Immature natural killer cell (primary cell): ENCODE measurements around the gene SYT1. TPM values are rescaled to one million over a fixed set of nuclear protein-coding genes. Genes with fewer than 3 reads are reported as not detected.

ENCODE experiments used
- DNase-seq, 3 donors: peaks; one replicate each; pipeline ENCODE4 v3.0.0; 2022; ENCODE audit warnings: mixed read lengths in 1 of 3
- H3K27ac Mint-ChIP-seq, 6 donors: one replicate each; pipeline ENCODE4 v1.8.0; 2020; ENCODE audit warnings: mixed read lengths in 6 of 6, mild to moderate bottlenecking in 5 of 6, inconsistent platforms in 4 of 6, moderate library complexity in 3 of 6
- H3K27me3 Mint-ChIP-seq, 3 donors: one replicate each; pipeline ENCODE4 v1.8.0; 2020 to 2021; ENCODE audit warnings: low read depth in 3 of 3, mild to moderate bottlenecking in 3 of 3, mixed read lengths in 3 of 3, moderate library complexity in 3 of 3, inconsistent platforms in 1 of 3
- H3K36me3 Mint-ChIP-seq, 3 donors: one replicate each; pipeline ENCODE4 v1.8.0; 2020; ENCODE audit warnings: mixed read lengths in 3 of 3, inconsistent platforms in 2 of 3, mild to moderate bottlenecking in 2 of 3
- H3K4me1 Mint-ChIP-seq, 2 donors: one replicate each; pipeline ENCODE4 v1.8.0; 2020; ENCODE audit warnings: inconsistent platforms in 2 of 2, mild to moderate bottlenecking in 2 of 2, mixed read lengths in 2 of 2, moderate library complexity in 1 of 2
- H3K4me3 Mint-ChIP-seq, 5 donors: one replicate each; pipeline ENCODE4 v1.8.0; 2020; ENCODE audit warnings: mild to moderate bottlenecking in 5 of 5, mixed read lengths in 5 of 5, inconsistent platforms in 3 of 5, moderate library complexity in 3 of 5
- H3K9me3 Mint-ChIP-seq, 6 donors: one replicate each; pipeline ENCODE4 v1.8.0; 2020; ENCODE audit warnings: mild to moderate bottlenecking in 6 of 6, mixed read lengths in 6 of 6, inconsistent platforms in 4 of 6, moderate library complexity in 3 of 6
- polyA plus RNA-seq, 3 donors: library from polyadenylated mRNA; unstranded; fragments of 300-500 nt; fragmentation: Illumina TruSeq; gene quantifications; one replicate each; pipeline ENCODE4 v1.2.3, GENCODE V29; 2021

Gene SYT1
- polyA plus RNA-seq, 3 donors from 2014 or later, result not detected

GRCh38 chr12:79260923-79261322 lies 396.3 kb downstream of the SYT1 start:
- Mint-ChIP-seq H3K27me3 (peaks cover 0 to 2% (median 0%) of the 10 kb centered on the region in 3 donors), H3K27ac (no peak overlapping the region), H3K4me3 (no peak overlapping the region), H3K9me3 (peaks cover 0 to 10% (median 0%) of the 10 kb centered on the region in 6 donors), H3K4me1 (no peaks in the 10 kb centered on the region), H3K36me3 (no peaks in the 10 kb centered on the region)
- DNase-seq, result no peak

GRCh38 chr12:79262938-79263337 lies 398.4 kb downstream of the SYT1 start:
- Mint-ChIP-seq H3K4me1 (no peaks in the 10 kb centered on the region), H3K4me3 (no peak overlapping the region), H3K9me3 (peaks cover 0 to 5% (median 2%) of the 10 kb centered on the region in 6 donors), H3K27me3 (no peaks in the 10 kb centered on the region), H3K36me3 (no peaks in the 10 kb centered on the region), H3K27ac (no peak overlapping the region)
- DNase-seq, result no peak

GRCh38 chr12:79266343-79267144 lies 402.0 kb downstream of the SYT1 start:
- Mint-ChIP-seq H3K4me3 (no peak overlapping the region), H3K27me3 (no peaks in the 10 kb centered on the region), H3K36me3 (no peaks in the 10 kb centered on the region), H3K4me1 (no peaks in the 10 kb centered on the region), H3K9me3 (peaks cover 0 to 12% (median 3%) of the 10 kb centered on the region in 6 donors), H3K27ac (no peak overlapping the region)
- DNase-seq, result no peak

GRCh38 chr12:79267580-79267979 lies 403.0 kb downstream of the SYT1 start:
- Mint-ChIP-seq H3K27ac (no peak overlapping the region), H3K4me1 (no peaks in the 10 kb centered on the region), H3K9me3 (peaks cover 3 to 19% (median 8%) of the 10 kb centered on the region in 6 donors), H3K27me3 (no peaks in the 10 kb centered on the region), H3K4me3 (no peak overlapping the region), H3K36me3 (peaks cover 0 to 2% (median 2%) of the 10 kb centered on the region in 3 donors)
- DNase-seq, result no peak

GRCh38 chr12:79274501-79275064 lies 410.0 kb downstream of the SYT1 start:
- DNase-seq, result no peak
- Mint-ChIP-seq H3K4me1 (no peaks in the 10 kb centered on the region), H3K36me3 (peaks cover 0 to 5% (median 4%) of the 10 kb centered on the region in 3 donors), H3K27me3 (peaks cover 0 to 3% (median 0%) of the 10 kb centered on the region in 3 donors), H3K4me3 (no peak overlapping the region), H3K9me3 (peaks cover 6 to 35% (median 13%) of the 10 kb centered on the region in 6 donors), H3K27ac (no peak overlapping the region)

GRCh38 chr12:79275631-79276030 lies 411.1 kb downstream of the SYT1 start:
- no peak overlapping the region for H3K27ac Mint-ChIP-seq
- H3K27me3 Mint-ChIP-seq, result peaks cover 0 to 3% (median 0%) of the 10 kb centered on the region in 3 donors

GRCh38 chr12:79283364-79283763 lies 418.8 kb downstream of the SYT1 start:
- Mint-ChIP-seq H3K27ac (no peak overlapping the region), H3K4me3 (no peak overlapping the region), H3K36me3 (no peaks in the 10 kb centered on the region), H3K9me3 (peaks cover 2 to 17% (median 6%) of the 10 kb centered on the region in 6 donors), H3K27me3 (no peaks in the 10 kb centered on the region), H3K4me1 (no peaks in the 10 kb centered on the region)
- DNase-seq, result no peak

More at GRCh38 chr12:79275631-79276030, 411.1 kb downstream of the SYT1 start:
- H3K4me3 Mint-ChIP-seq, result no peak overlapping the region
- peaks cover 6 to 30% (median 13%) of the 10 kb centered on the region in 6 donors for H3K9me3 Mint-ChIP-seq
- no peak for DNase-seq
- H3K36me3 Mint-ChIP-seq, result peaks cover 0 to 5% (median 4%) of the 10 kb centered on the region in 3 donors
- no peaks in the 10 kb centered on the region for H3K4me1 Mint-ChIP-seq

GRCh38 chr12:79288911-79289310 lies 424.3 kb downstream of the SYT1 start:
- Mint-ChIP-seq H3K9me3 (peaks cover 4 to 15% (median 5%) of the 10 kb centered on the region in 6 donors), H3K4me3 (no peak overlapping the region), H3K36me3 (no peaks in the 10 kb centered on the region), H3K27me3 (peaks cover 0 to 5% (median 2%) of the 10 kb centered on the region in 3 donors), H3K4me1 (no peaks in the 10 kb centered on the region), H3K27ac (no peak overlapping the region)
- no peak for DNase-seq

GRCh38 chr12:79291711-79292110 lies 427.1 kb downstream of the SYT1 start:
- Mint-ChIP-seq H3K27me3 (peaks cover 0 to 5% (median 2%) of the 10 kb centered on the region in 3 donors), H3K4me1 (no peaks in the 10 kb centered on the region), H3K36me3 (no peaks in the 10 kb centered on the region), H3K27ac (no peak overlapping the region), H3K4me3 (no peak overlapping the region), H3K9me3 (peaks cover 0 to 7% (median 6%) of the 10 kb centered on the region in 6 donors)
- no peak for DNase-seq

- no peak for DNase-seq
- peaks cover 0 to 7% (median 5%) of the 10 kb centered on the region in 6 donors for H3K9me3 Mint-ChIP-seq
- H3K4me3 Mint-ChIP-seq, result no peak overlapping the region
- H3K27me3 Mint-ChIP-seq, result peaks cover 0 to 5% (median 2%) of the 10 kb centered on the region in 3 donors
- no peaks in the 10 kb centered on the region for H3K4me1 Mint-ChIP-seq
- no peak overlapping the region for H3K27ac Mint-ChIP-seq
- no peaks in the 10 kb centered on the region for H3K36me3 Mint-ChIP-seq
Observed at GRCh38 chr12:79294590-79294989, 430.0 kb downstream of the SYT1 start.

GRCh38 chr12:79295572-79295971 lies 431.0 kb downstream of the SYT1 start:
- Mint-ChIP-seq H3K9me3 (peaks cover 0 to 6% (median 3%) of the 10 kb centered on the region in 6 donors), H3K4me1 (no peaks in the 10 kb centered on the region), H3K27me3 (peaks cover 0 to 5% (median 2%) of the 10 kb centered on the region in 3 donors), H3K27ac (no peak overlapping the region), H3K4me3 (no peak overlapping the region), H3K36me3 (no peaks in the 10 kb centered on the region)
- no peak for DNase-seq

GRCh38 chr12:79296133-79296532 lies 431.6 kb downstream of the SYT1 start:
- Mint-ChIP-seq H3K27ac (no peak overlapping the region), H3K36me3 (no peaks in the 10 kb centered on the region), H3K27me3 (peaks cover 0 to 4% (median 2%) of the 10 kb centered on the region in 3 donors), H3K9me3 (peaks cover 0 to 6% (median 2%) of the 10 kb centered on the region in 6 donors), H3K4me1 (no peaks in the 10 kb centered on the region), H3K4me3 (no peak overlapping the region)
- DNase-seq, result no peak

- no peak overlapping the region for H3K27ac Mint-ChIP-seq
- no peaks in the 10 kb centered on the region for H3K4me1 Mint-ChIP-seq
- peaks cover 0 to 6% (median 2%) of the 10 kb centered on the region in 6 donors for H3K9me3 Mint-ChIP-seq
- DNase-seq, result no peak
- no peaks in the 10 kb centered on the region for H3K36me3 Mint-ChIP-seq
- no peak overlapping the region for H3K4me3 Mint-ChIP-seq
- H3K27me3 Mint-ChIP-seq, result peaks cover 0 to 3% (median 2%) of the 10 kb centered on the region in 3 donors
Observed at GRCh38 chr12:79296871-79297270, 432.3 kb downstream of the SYT1 start.

- Mint-ChIP-seq H3K9me3 (peaks cover 0 to 10% (median 3%) of the 10 kb centered on the region in 6 donors), H3K27me3 (no peaks in the 10 kb centered on the region), H3K4me1 (no peaks in the 10 kb centered on the region), H3K27ac (no peak overlapping the region), H3K4me3 (no peak overlapping the region), H3K36me3 (no peaks in the 10 kb centered on the region)
- no peak for DNase-seq
Observed at GRCh38 chr12:79298506-79298905, 433.9 kb downstream of the SYT1 start.
